Endothelial cell of umbilical vein (primary cell): Measurements from ENCODE around the gene SEPTIN14. TPM values are rescaled to one million over a fixed set of nuclear protein-coding genes. Genes with fewer than 3 reads are reported as not detected.

ENCODE experiments used
- BruUV-seq: library from RNA; stranded (reverse); fragments of 400-500 nt; replicated peaks from 2 replicates; lab custom pipeline; 2021; lab: Mats Ljungman, UMichigan
- CTCF ChIA-PET: fragments of 300-600, 350-600 bp; sonication (Branson Sonifier 250); formaldehyde crosslinking; loops from one replicate; lab custom pipeline; 2021; ENCODE audit warnings: antibody characterized with exemption, inconsistent platforms; lab: Charles Lee
- POLR2A ChIA-PET: fragments of 300-600, 350-600 bp; sonication (Branson Sonifier 250); formaldehyde crosslinking; loops from one replicate; lab custom pipeline; 2021; ENCODE audit warnings: antibody characterized with exemption, inconsistent platforms; lab: Charles Lee
- DNase-seq: peaks from one replicate; pipeline ENCODE4 v3.0.0-alpha.2; 2011; ENCODE audit warnings: low read depth, low spot score
- FAIRE-seq: peaks from 2 replicates; lab custom pipeline; 2011; peaks lifted over from hg19 to GRCh38; lab: Jason Lieb, UNC
- H2AFZ ChIP-seq: 2 replicates; pipeline ENCODE4 v1.6.0; 2012; ENCODE audit warnings: low read depth, low read length, control low read depth, inconsistent platforms
- H3K27ac ChIP-seq: 2 replicates; pipeline ENCODE4 v1.5.1; 2011; ENCODE audit warnings: low read depth, mild to moderate bottlenecking, control low read depth, low read length, moderate library complexity; ENCODE audit not compliant: insufficient read depth
- H3K27me3 ChIP-seq, 2 experiments: 2 replicates each; pipeline versions ENCODE4 v1.6.0 to v1.6.1; 2011; ENCODE audit warnings: low read length in 2 of 2, mixed read lengths in 1 of 2; ENCODE audit not compliant: control insufficient read depth in 2 of 2, insufficient read depth in 2 of 2
- H3K36me3 ChIP-seq, 2 experiments: 2 replicates in 1 of 2; 3 replicates in 1 of 2; pipeline ENCODE4 v1.5.1; 2011; ENCODE audit warnings: low read length in 2 of 2, mild to moderate bottlenecking in 1 of 2, moderate library complexity in 1 of 2; ENCODE audit not compliant: control insufficient read depth in 2 of 2, insufficient read depth in 2 of 2; ENCODE audit errors: extremely low read depth in 1 of 2
- H3K4me1 ChIP-seq: 3 replicates; pipeline ENCODE4 v1.5.1; 2011; ENCODE audit warnings: mild to moderate bottlenecking, low read length; ENCODE audit not compliant: control insufficient read depth, insufficient read depth; ENCODE audit errors: extremely low read depth
- H3K4me2 ChIP-seq: 2 replicates; pipeline ENCODE4 v1.6.1; 2011; ENCODE audit warnings: low read length, control low read depth, mixed read lengths; ENCODE audit not compliant: insufficient read depth
- H3K4me3 ChIP-seq, 3 experiments: fragments of 200-600 bp in 1 of 3; sonication (generic), shearing (Covaris generic) in 1 of 3; replicated peaks in 1 of 3; 2 replicates each; pipeline ENCODE4 v1.5.1; 2011 to 2016; ENCODE audit warnings: control low read depth in 3 of 3, low read length in 3 of 3, mild to moderate bottlenecking in 2 of 3, inconsistent platforms in 1 of 3, low read depth in 1 of 3, moderate library complexity in 1 of 3; ENCODE audit not compliant: insufficient read depth in 1 of 3
- H3K79me2 ChIP-seq: 2 replicates; pipeline ENCODE4 v1.6.0; 2012; ENCODE audit warnings: low read length, inconsistent platforms; ENCODE audit not compliant: control insufficient read depth, insufficient read depth
- H3K9ac ChIP-seq: replicated peaks from 2 replicates; pipeline ENCODE3; 2011; ENCODE audit warnings: low read length, control low read depth; ENCODE audit not compliant: insufficient read depth; ENCODE audit errors: extremely low read depth
- H3K9me1 ChIP-seq: replicated peaks from 3 replicates; pipeline ENCODE4 v1.6.0; 2011; ENCODE audit warnings: mild to moderate bottlenecking, low read length; ENCODE audit not compliant: control insufficient read depth, insufficient read depth; ENCODE audit errors: extremely low read depth
- H3K9me3 ChIP-seq: replicated peaks from 2 replicates; pipeline ENCODE4 v1.5.1; 2012; ENCODE audit warnings: low read length, inconsistent platforms; ENCODE audit not compliant: control insufficient read depth, insufficient read depth
- H4K20me1 ChIP-seq: replicated peaks from 2 replicates; pipeline ENCODE3; 2011; ENCODE audit warnings: mild to moderate bottlenecking, low read length; ENCODE audit not compliant: control insufficient read depth, insufficient read depth; ENCODE audit errors: extremely low read depth
- EZH2 ChIP-seq: IDR thresholded peaks from 2 replicates; pipeline ENCODE4 v1.6.1; 2012; ENCODE audit warnings: borderline replicate concordance, low read depth, mild to moderate bottlenecking, moderate library complexity, low read length, inconsistent platforms; ENCODE audit not compliant: severe bottlenecking
- FOS ChIP-seq: IDR thresholded peaks from 2 replicates; pipeline ENCODE4 v1.6.1; 2011; ENCODE audit warnings: mild to moderate bottlenecking, low read length, moderate library complexity, borderline replicate concordance; ENCODE audit not compliant: insufficient read depth
- GATA2 ChIP-seq: IDR thresholded peaks from 2 replicates; pipeline ENCODE4 v1.7.0; 2011; ENCODE audit warnings: low read depth, mild to moderate bottlenecking, moderate library complexity, mixed read lengths, low read length; ENCODE audit not compliant: insufficient read length, insufficient read depth
- JUN ChIP-seq: IDR thresholded peaks from 2 replicates; pipeline ENCODE4 v1.6.1; 2011; ENCODE audit warnings: borderline replicate concordance, low read depth; ENCODE audit not compliant: insufficient read length, insufficient read depth
- MAX ChIP-seq: IDR thresholded peaks from 2 replicates; pipeline ENCODE4 v1.6.1; 2011; ENCODE audit not compliant: insufficient read depth, insufficient read length
- MYC ChIP-seq: IDR thresholded peaks from one replicate; pipeline ENCODE4 v1.6.1; 2011; ENCODE audit warnings: mild to moderate bottlenecking, low read depth, low read length
- POLR2A ChIP-seq: IDR thresholded peaks from 2 replicates; pipeline ENCODE4 v1.6.1; 2012; ENCODE audit warnings: low read depth, mild to moderate bottlenecking, control low read depth, low read length
- POLR2AphosphoS5 ChIP-seq: IDR thresholded peaks from 2 replicates; pipeline ENCODE4 v1.6.1; 2012; ENCODE audit warnings: low read depth, mild to moderate bottlenecking, control low read depth, low read length, moderate library complexity; ENCODE audit not compliant: insufficient read depth
- dilution Hi-C: fragments of 300-500 bp; cut with MboI; formaldehyde crosslinking; loops from one replicate; pipeline ENCODE4 v1.15.0; 2019; ENCODE audit warnings: low sequenced_read_pairs; ENCODE audit not compliant: extremely low pct_ligation_motif_present
- intact Hi-C: fragments of 100-400 bp; cut with micrococcal nuclease; formaldehyde crosslinking; loops from one replicate; pipeline ENCODE4 v1.10.0; 2022
- polyA plus RNA-seq, 4 experiments: library from polyadenylated mRNA; depleted of rRNA in 3 of 4; stranded (reverse) in 3 of 4; unstranded in 1 of 4; fragments of >200 nt; gene quantifications; 2 replicates each; pipeline versions ENCODE4 v1.2.1 to v1.2.3, GENCODE V29; 2011 to 2012; ENCODE audit warnings: missing spikeins in 1 of 4
- total RNA-seq: library from RNA; stranded (reverse); gene quantifications from 2 replicates; pipeline ENCODE4 v1.2.3, GENCODE V29; 2021
- TF ChIP-seq, protein P1 (sequence below), 2 donors: IDR thresholded peaks; 1 replicate in 1 of 2; 2 replicates in 1 of 2; pipeline ENCODE4 v1.5.1; 2011; ENCODE audit warnings: low read length in 2 of 2, mild to moderate bottlenecking in 2 of 2, moderate library complexity in 2 of 2, control low read depth in 1 of 2, inconsistent platforms in 1 of 2, low read depth in 1 of 2; ENCODE audit not compliant: insufficient read depth in 1 of 2; ENCODE audit errors: extremely low read depth in 1 of 2

SEPTIN14 gene
- total and polyA plus RNA-seq, 2 donors (not counting 3 experiments of a cell fraction or from before 2014, with no cell fraction given): not detected

- TF ChIP-seq, protein P1, sequence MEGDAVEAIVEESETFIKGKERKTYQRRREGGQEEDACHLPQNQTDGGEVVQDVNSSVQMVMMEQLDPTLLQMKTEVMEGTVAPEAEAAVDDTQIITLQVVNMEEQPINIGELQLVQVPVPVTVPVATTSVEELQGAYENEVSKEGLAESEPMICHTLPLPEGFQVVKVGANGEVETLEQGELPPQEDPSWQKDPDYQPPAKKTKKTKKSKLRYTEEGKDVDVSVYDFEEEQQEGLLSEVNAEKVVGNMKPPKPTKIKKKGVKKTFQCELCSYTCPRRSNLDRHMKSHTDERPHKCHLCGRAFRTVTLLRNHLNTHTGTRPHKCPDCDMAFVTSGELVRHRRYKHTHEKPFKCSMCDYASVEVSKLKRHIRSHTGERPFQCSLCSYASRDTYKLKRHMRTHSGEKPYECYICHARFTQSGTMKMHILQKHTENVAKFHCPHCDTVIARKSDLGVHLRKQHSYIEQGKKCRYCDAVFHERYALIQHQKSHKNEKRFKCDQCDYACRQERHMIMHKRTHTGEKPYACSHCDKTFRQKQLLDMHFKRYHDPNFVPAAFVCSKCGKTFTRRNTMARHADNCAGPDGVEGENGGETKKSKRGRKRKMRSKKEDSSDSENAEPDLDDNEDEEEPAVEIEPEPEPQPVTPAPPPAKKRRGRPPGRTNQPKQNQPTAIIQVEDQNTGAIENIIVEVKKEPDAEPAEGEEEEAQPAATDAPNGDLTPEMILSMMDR (IDR thresholded peaks at IDR 0.05; ENCODE audit: extremely low read depth in 1 of 2, insufficient read depth in 1 of 2, low read depth in 1 of 2, low read length in 2 of 2): no peak
- TF ChIP-seq EZH2: no peak
- TF ChIP-seq FOS: no peak
- TF ChIP-seq POLR2AphosphoS5: no peak
- TF ChIP-seq POLR2A: no peak
- no TSS peak for BruUV-seq
- H3K27me3 ChIP-seq: no peaks in the 10 kb centered on the region
- H3K9ac ChIP-seq: no peak overlapping the region
- FAIRE-seq (no peak), DNase-seq (no peak)
- H3K79me2 ChIP-seq: no peaks in the 10 kb centered on the region
- CTCF ChIA-PET: interaction anchor here (0.8 kb wide), 1 partner anchor 1495 kb away, joined by 3 read pairs; no protein-coding TSS in a partner anchor
- H3K9me3 ChIP-seq: no peaks in the 10 kb centered on the region
- no peak overlapping the region for H2AFZ ChIP-seq
- no peaks in the 10 kb centered on the region for H4K20me1 ChIP-seq
- H3K9me1 ChIP-seq: no peaks in the 10 kb centered on the region
- dilution Hi-C loops (no loop called here), intact Hi-C loops (no loop called here)
- POLR2A ChIA-PET: no interaction called here
- H3K4me2 ChIP-seq: no peak overlapping the region
- H3K4me1 ChIP-seq: no peaks in the 10 kb centered on the region
- no peak overlapping the region for H3K4me3 ChIP-seq
- no peaks in the 10 kb centered on the region for H3K36me3 ChIP-seq
- no peak overlapping the region for H3K27ac ChIP-seq
Measured at GRCh38 chr7:55775051-55775420, 87.5 kb downstream of the SEPTIN14 start.

DNA sequence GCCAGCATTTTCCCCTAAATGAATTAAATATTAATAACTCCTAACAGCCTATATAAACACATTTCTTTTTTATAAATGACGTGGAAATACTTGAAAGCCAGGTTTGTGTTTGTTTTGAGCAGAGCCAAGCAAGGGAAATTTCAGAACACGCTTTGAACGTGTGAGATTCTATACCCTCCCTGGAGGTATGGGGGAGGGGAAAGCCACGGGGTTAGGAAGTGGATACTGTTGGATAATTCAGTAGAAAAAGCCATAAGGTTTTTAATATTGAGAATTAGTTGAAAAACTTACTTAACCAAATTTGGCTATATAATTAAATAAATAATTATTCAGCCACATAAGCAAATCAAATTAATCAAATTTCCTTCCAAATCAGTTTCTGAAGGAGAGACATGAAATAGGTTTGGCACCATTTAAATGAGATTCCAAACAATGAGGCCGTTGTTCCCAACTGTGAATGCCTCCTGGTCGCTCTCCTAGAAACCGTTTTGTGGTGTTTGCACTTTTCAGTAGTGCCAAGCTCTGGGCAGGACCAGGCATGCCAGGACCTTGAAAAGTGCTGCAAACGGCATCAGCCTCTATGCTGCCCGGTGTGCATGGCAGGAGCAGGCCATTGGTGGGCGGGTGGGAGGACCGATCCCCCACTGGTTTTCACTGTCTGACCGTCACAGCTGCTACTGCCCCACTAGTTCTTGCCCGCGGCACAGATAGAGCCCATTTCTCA is 88.1 kb downstream of the SEPTIN14 start:
- intact Hi-C loops: no loop called here
- no peak for DNase-seq
- Histone ChIP-seq H3K4me1 (no peaks in the 10 kb centered on the region), H3K36me3 (no peaks in the 10 kb centered on the region), H3K9ac (no peak overlapping the region), H4K20me1 (no peaks in the 10 kb centered on the region), H3K4me2 (no peak overlapping the region), H3K9me3 (no peaks in the 10 kb centered on the region), H3K27ac (no peak overlapping the region), H3K27me3 (no peaks in the 10 kb centered on the region), H2AFZ (no peak overlapping the region), H3K4me3 (no peak overlapping the region), H3K79me2 (no peaks in the 10 kb centered on the region), H3K9me1 (no peaks in the 10 kb centered on the region)
- no peak for FAIRE-seq
- ChIA-PET CTCF (interaction anchor here (0.8 kb wide), 1 partner anchor 1496 kb away, joined by 3 read pairs; no protein-coding TSS in a partner anchor), POLR2A (no interaction called here)
- BruUV-seq: no TSS peak
- TF ChIP-seq POLR2A (no peak), POLR2AphosphoS5 (no peak), JUN (no peak), FOS (no peak), MYC (no peak), MAX (no peak), EZH2 (no peak), GATA2 (no peak)
- TF ChIP-seq, protein P1 (IDR thresholded peaks at IDR 0.05; ENCODE audit: extremely low read depth in 1 of 2, insufficient read depth in 1 of 2, low read depth in 1 of 2, low read length in 2 of 2): no peak
- dilution Hi-C loops: no loop called here
